Measurements from ENCODE around the gene RBM42. TPM values are rescaled to one million over a fixed set of nuclear protein-coding genes. Genes with fewer than 3 reads are reported as not detected.
A peak's percentile ranks its signal among the peaks of the same experiment; 100 is the strongest.

The RBM42 gene
- total and polyA plus RNA-seq, 9 of the 15 experiments (the other 6 are each of a cell fraction or from before 2014, with no cell fraction given) = 5.7 to 149 (median 32.4) TPM

DNA sequence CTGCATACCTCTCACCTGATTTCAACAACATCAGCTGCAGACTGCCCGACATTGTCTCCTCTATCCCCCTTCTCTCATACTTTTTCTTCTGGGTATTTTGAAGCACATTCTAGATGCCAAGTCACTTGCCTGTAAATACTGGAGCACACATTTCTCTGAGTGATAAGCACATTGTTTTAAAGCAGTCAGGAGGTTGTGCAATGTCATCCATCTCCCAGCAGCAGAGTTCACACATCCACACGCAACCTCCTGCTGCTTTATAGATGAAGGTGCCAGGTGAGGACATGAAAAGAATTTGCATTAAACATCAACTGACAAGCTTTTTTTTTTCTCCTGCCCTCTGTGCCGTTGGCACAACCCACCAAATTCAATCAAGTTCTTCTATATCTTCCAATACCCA is 43.0 kb downstream of the RBM42 start (continued):
- TF ChIP-seq, protein P1, sequence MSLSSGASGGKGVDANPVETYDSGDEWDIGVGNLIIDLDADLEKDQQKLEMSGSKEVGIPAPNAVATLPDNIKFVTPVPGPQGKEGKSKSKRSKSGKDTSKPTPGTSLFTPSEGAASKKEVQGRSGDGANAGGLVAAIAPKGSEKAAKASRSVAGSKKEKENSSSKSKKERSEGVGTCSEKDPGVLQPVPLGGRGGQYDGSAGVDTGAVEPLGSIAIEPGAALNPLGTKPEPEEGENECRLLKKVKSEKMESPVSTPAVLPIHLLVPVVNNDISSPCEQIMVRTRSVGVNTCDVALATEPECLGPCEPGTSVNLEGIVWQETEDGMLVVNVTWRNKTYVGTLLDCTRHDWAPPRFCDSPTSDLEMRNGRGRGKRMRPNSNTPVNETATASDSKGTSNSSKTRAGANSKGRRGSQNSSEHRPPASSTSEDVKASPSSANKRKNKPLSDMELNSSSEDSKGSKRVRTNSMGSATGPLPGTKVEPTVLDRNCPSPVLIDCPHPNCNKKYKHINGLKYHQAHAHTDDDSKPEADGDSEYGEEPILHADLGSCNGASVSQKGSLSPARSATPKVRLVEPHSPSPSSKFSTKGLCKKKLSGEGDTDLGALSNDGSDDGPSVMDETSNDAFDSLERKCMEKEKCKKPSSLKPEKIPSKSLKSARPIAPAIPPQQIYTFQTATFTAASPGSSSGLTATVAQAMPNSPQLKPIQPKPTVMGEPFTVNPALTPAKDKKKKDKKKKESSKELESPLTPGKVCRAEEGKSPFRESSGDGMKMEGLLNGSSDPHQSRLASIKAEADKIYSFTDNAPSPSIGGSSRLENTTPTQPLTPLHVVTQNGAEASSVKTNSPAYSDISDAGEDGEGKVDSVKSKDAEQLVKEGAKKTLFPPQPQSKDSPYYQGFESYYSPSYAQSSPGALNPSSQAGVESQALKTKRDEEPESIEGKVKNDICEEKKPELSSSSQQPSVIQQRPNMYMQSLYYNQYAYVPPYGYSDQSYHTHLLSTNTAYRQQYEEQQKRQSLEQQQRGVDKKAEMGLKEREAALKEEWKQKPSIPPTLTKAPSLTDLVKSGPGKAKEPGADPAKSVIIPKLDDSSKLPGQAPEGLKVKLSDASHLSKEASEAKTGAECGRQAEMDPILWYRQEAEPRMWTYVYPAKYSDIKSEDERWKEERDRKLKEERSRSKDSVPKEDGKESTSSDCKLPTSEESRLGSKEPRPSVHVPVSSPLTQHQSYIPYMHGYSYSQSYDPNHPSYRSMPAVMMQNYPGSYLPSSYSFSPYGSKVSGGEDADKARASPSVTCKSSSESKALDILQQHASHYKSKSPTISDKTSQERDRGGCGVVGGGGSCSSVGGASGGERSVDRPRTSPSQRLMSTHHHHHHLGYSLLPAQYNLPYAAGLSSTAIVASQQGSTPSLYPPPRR (CRISPR knock-in tag; IDR thresholded peaks at IDR 0.05; ENCODE audit: borderline replicate concordance) = no peak
- TF ChIP-seq L3MBTL2 (IDR thresholded peaks at IDR 0.05) (peak; percentile 80), JUN (IDR thresholded peaks at IDR 0.05; ENCODE audit: borderline replicate concordance, low read depth, low read length) (no peak; the same call in 1 of the 2 replicates), JUN (CRISPR knock-in tag; IDR thresholded peaks at IDR 0.05; ENCODE audit: borderline replicate concordance) (no peak), SMARCE1 (IDR thresholded peaks at IDR 0.05) (peak; percentile 84), CREBBP (IDR thresholded peaks at IDR 0.05; ENCODE audit: low read depth, low read length) (no peak), SIRT6 (IDR thresholded peaks at IDR 0.05; ENCODE audit: low read depth, low read length) (no peak), FOXM1 (IDR thresholded peaks at IDR 0.05; ENCODE audit: low read depth) (peak; percentile 75), FOXM1 (CRISPR knock-in tag; IDR thresholded peaks at IDR 0.05; ENCODE audit: low read depth) (no peak), DMBX1 (CRISPR knock-in tag; IDR thresholded peaks at IDR 0.05; ENCODE audit: borderline replicate concordance) (peak; percentile 48; the same call in 1 of the 2 replicates), MCM5 (IDR thresholded peaks at IDR 0.05; ENCODE audit: low read depth) (no peak), ZSCAN29 (IDR thresholded peaks at IDR 0.05) (no peak), NCOA4 (IDR thresholded peaks at IDR 0.05; ENCODE audit: partially characterized antibody) (no peak), EWSR1 (IDR thresholded peaks at IDR 0.05; ENCODE audit: borderline replicate concordance, low read depth, partially characterized antibody) (no peak), BMI1 (IDR thresholded peaks at IDR 0.05; ENCODE audit: low read length) (no peak), ZNF184 (CRISPR knock-in tag; IDR thresholded peaks at IDR 0.05) (no peak), RBM25 (IDR thresholded peaks at IDR 0.05; ENCODE audit: low read depth, low read length, severe bottlenecking) (no peak)
- TF ChIP-seq, protein P2, sequence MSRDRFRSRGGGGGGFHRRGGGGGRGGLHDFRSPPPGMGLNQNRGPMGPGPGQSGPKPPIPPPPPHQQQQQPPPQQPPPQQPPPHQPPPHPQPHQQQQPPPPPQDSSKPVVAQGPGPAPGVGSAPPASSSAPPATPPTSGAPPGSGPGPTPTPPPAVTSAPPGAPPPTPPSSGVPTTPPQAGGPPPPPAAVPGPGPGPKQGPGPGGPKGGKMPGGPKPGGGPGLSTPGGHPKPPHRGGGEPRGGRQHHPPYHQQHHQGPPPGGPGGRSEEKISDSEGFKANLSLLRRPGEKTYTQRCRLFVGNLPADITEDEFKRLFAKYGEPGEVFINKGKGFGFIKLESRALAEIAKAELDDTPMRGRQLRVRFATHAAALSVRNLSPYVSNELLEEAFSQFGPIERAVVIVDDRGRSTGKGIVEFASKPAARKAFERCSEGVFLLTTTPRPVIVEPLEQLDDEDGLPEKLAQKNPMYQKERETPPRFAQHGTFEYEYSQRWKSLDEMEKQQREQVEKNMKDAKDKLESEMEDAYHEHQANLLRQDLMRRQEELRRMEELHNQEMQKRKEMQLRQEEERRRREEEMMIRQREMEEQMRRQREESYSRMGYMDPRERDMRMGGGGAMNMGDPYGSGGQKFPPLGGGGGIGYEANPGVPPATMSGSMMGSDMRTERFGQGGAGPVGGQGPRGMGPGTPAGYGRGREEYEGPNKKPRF (IDR thresholded peaks at IDR 0.05; ENCODE audit: low read depth, low read length) = no peak
- TF ChIP-seq, protein P3, sequence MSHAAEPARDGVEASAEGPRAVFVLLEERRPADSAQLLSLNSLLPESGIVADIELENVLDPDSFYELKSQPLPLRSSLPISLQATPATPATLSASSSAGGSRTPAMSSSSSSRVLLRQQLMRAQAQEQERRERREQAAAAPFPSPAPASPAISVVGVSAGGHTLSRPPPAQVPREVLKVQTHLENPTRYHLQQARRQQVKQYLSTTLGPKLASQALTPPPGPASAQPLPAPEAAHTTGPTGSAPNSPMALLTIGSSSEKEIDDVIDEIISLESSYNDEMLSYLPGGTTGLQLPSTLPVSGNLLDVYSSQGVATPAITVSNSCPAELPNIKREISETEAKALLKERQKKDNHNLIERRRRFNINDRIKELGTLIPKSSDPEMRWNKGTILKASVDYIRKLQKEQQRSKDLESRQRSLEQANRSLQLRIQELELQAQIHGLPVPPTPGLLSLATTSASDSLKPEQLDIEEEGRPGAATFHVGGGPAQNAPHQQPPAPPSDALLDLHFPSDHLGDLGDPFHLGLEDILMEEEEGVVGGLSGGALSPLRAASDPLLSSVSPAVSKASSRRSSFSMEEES (CRISPR knock-in tag; IDR thresholded peaks at IDR 0.05) = no peak

Data from K562 (cell line).